Caco-2 (cell line): ENCODE measurements around the gene DNAH8. TPM values are rescaled to one million over a fixed set of nuclear protein-coding genes. Genes with fewer than 3 reads are reported as not detected.

Experiments
- BruUV-seq: library from RNA; stranded (reverse); fragments of 400-500 nt; replicated peaks from 2 replicates; lab custom pipeline; 2021; lab: Mats Ljungman, UMichigan
- CTCF ChIA-PET: fragments of 300-600 bp; sonication (Branson Sonifier 250); formaldehyde crosslinking; loops from one replicate; lab custom pipeline; 2022; ENCODE audit warnings: antibody characterized with exemption; lab: Charles Lee
- POLR2A ChIA-PET: fragments of 300-600 bp; sonication (Branson Sonifier 250); formaldehyde crosslinking; loops from one replicate; lab custom pipeline; 2022; ENCODE audit warnings: antibody characterized with exemption; lab: Charles Lee
- DNase-seq, 2 experiments: peaks; one replicate each; pipeline versions ENCODE4 v3.0.0 to v3.0.0-alpha.2; 2020 to 2022
- H3K27me3 ChIP-seq: replicated peaks from 2 replicates; pipeline ENCODE4 v1.6.0; 2011; ENCODE audit warnings: low read length; ENCODE audit not compliant: control insufficient read depth, insufficient read depth
- H3K36me3 ChIP-seq: 2 replicates; pipeline ENCODE4 v1.5.1; 2011; ENCODE audit warnings: low read length; ENCODE audit not compliant: control insufficient read depth, insufficient read depth
- H3K4me1 ChIP-seq: fragments of 250-450 bp; sonication (Bioruptor Pico); 2 replicates; pipeline ENCODE4 v1.5.1; 2020; ENCODE audit warnings: mild to moderate bottlenecking
- H3K4me3 ChIP-seq: 2 replicates; pipeline ENCODE4 v1.5.1; 2011; ENCODE audit warnings: low read depth, mild to moderate bottlenecking, control low read depth, low read length
- H3K9me3 ChIP-seq: fragments of 250-450 bp; sonication (Bioruptor Pico); 2 replicates; pipeline ENCODE4 v1.5.1; 2020; ENCODE audit warnings: mild to moderate bottlenecking, moderate library complexity
- H3K27ac Mint-ChIP-seq: one replicate; pipeline ENCODE4 v1.8.0; 2022; ENCODE audit warnings: mixed read lengths; ENCODE audit not compliant: unreplicated experiment
- H3K27me3 Mint-ChIP-seq: one replicate; pipeline ENCODE4 v1.8.0; 2022; ENCODE audit warnings: mixed read lengths; ENCODE audit not compliant: insufficient read depth, unreplicated experiment
- H3K36me3 Mint-ChIP-seq: one replicate; pipeline ENCODE4 v1.8.0; 2022; ENCODE audit warnings: mild to moderate bottlenecking, mixed read lengths; ENCODE audit not compliant: insufficient read depth, unreplicated experiment
- H3K4me1 Mint-ChIP-seq: one replicate; pipeline ENCODE4 v1.8.0; 2022; ENCODE audit warnings: low read depth, mixed read lengths; ENCODE audit not compliant: unreplicated experiment
- H3K4me3 Mint-ChIP-seq: one replicate; pipeline ENCODE4 v1.8.0; 2022; ENCODE audit warnings: mild to moderate bottlenecking, moderate library complexity, mixed read lengths; ENCODE audit not compliant: unreplicated experiment
- H3K9me3 Mint-ChIP-seq: one replicate; pipeline ENCODE4 v1.8.0; 2022; ENCODE audit warnings: mixed read lengths; ENCODE audit not compliant: unreplicated experiment
- intact Hi-C: fragments of 100-400 bp; cut with micrococcal nuclease; formaldehyde crosslinking; loops from one replicate; pipeline ENCODE4 v1.10.0; 2022; ENCODE audit not compliant: unreplicated experiment
- total RNA-seq: library from RNA; stranded (reverse); gene quantifications from 2 replicates; pipeline ENCODE4 v1.2.3, GENCODE V29; 2022
- TF ChIP-seq, protein P1 (sequence below), 2 experiments: fragments of 200-600 bp in 1 of 2; IDR thresholded peaks; 1 replicate in 1 of 2; 2 replicates in 1 of 2; pipeline versions ENCODE4 v1.5.1 to v1.8.0; 2011 to 2022; ENCODE audit warnings: antibody characterized with exemption in 1 of 2, control low read depth in 1 of 2, inconsistent platforms in 1 of 2, low read depth in 1 of 2, low read length in 1 of 2, mild to moderate bottlenecking in 1 of 2, moderate library complexity in 1 of 2; ENCODE audit not compliant: insufficient read depth in 1 of 2, severe bottlenecking in 1 of 2, unreplicated experiment in 1 of 2

The DNAH8 gene
- total RNA-seq, 1 experiment from 2014 or later = not detected

GRCh38 chr6:39051399-39052122 is 336.4 kb downstream of the DNAH8 start:
- TF ChIP-seq, protein P1, sequence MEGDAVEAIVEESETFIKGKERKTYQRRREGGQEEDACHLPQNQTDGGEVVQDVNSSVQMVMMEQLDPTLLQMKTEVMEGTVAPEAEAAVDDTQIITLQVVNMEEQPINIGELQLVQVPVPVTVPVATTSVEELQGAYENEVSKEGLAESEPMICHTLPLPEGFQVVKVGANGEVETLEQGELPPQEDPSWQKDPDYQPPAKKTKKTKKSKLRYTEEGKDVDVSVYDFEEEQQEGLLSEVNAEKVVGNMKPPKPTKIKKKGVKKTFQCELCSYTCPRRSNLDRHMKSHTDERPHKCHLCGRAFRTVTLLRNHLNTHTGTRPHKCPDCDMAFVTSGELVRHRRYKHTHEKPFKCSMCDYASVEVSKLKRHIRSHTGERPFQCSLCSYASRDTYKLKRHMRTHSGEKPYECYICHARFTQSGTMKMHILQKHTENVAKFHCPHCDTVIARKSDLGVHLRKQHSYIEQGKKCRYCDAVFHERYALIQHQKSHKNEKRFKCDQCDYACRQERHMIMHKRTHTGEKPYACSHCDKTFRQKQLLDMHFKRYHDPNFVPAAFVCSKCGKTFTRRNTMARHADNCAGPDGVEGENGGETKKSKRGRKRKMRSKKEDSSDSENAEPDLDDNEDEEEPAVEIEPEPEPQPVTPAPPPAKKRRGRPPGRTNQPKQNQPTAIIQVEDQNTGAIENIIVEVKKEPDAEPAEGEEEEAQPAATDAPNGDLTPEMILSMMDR (IDR thresholded peaks at IDR 0.05; ENCODE audit: insufficient read depth in 1 of 2, low read depth in 1 of 2, low read length in 1 of 2, severe bottlenecking in 1 of 2, unreplicated experiment in 1 of 2) = no peak
- no peak for DNase-seq
- H3K27me3 Mint-ChIP-seq = no peaks in the 10 kb centered on the region
- no peaks in the 10 kb centered on the region for H3K9me3 Mint-ChIP-seq
- no peak overlapping the region for H3K4me3 Mint-ChIP-seq
- ChIA-PET CTCF (interaction anchor here (0.7 kb wide), 1 partner anchor 722 kb away, joined by 3 read pairs; no protein-coding TSS in a partner anchor), POLR2A (no interaction called here)
- H3K27ac Mint-ChIP-seq = no peak overlapping the region
- H3K36me3 Mint-ChIP-seq = no peaks in the 10 kb centered on the region
- intact Hi-C loops = no loop called here
- Histone ChIP-seq H3K4me1 (peaks cover 13% of the 10 kb centered on the region), H3K36me3 (no peaks in the 10 kb centered on the region), H3K4me3 (no peak overlapping the region), H3K27me3 (no peaks in the 10 kb centered on the region), H3K9me3 (no peaks in the 10 kb centered on the region)
- H3K4me1 Mint-ChIP-seq = no peaks in the 10 kb centered on the region
- no TSS peak for BruUV-seq

DNA sequence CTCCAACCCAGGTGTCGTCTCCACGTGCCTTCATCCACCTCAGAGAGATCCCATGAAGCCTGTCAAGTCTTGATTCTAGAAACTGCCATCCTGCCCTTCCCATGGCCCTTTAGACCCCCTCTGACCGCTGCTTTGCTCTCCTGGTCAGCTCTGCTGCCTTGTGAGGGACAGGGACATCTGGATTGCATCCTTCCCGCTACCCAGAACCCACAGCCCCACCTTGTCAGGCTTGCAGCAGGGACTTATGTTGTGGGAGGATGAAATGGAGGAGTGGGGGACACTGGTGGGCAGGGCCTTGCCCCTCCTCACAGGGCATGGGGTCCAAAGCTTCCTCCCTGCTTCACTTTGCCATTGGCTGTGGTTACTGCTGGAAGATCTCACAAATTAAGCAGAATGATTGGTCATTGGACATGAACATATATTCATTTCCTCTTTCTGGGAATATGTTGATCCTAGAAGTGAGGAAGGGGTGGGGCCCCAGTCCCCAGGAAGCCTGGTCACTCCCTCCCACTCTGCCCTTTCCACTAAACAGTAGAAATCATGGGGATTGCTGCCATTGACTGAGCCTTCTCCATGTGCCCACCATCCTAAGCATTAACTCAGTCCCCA is 338.0 kb downstream of the DNAH8 start:
- Mint-ChIP-seq H3K9me3 (no peaks in the 10 kb centered on the region), H3K27me3 (no peaks in the 10 kb centered on the region), H3K4me1 (no peaks in the 10 kb centered on the region), H3K36me3 (no peaks in the 10 kb centered on the region), H3K4me3 (no peak overlapping the region), H3K27ac (no peak overlapping the region)
- Histone ChIP-seq H3K27me3 (no peaks in the 10 kb centered on the region), H3K9me3 (no peaks in the 10 kb centered on the region), H3K4me1 (peaks cover 13% of the 10 kb centered on the region), H3K36me3 (no peaks in the 10 kb centered on the region), H3K4me3 (no peak overlapping the region)
- no TSS peak for BruUV-seq
- intact Hi-C loops = no loop called here
- TF ChIP-seq, protein P1 (IDR thresholded peaks at IDR 0.05; ENCODE audit: insufficient read depth in 1 of 2, low read depth in 1 of 2, low read length in 1 of 2, severe bottlenecking in 1 of 2, unreplicated experiment in 1 of 2) = no peak
- ChIA-PET POLR2A (no interaction called here), CTCF (no interaction called here)
- no peak for DNase-seq

DNA sequence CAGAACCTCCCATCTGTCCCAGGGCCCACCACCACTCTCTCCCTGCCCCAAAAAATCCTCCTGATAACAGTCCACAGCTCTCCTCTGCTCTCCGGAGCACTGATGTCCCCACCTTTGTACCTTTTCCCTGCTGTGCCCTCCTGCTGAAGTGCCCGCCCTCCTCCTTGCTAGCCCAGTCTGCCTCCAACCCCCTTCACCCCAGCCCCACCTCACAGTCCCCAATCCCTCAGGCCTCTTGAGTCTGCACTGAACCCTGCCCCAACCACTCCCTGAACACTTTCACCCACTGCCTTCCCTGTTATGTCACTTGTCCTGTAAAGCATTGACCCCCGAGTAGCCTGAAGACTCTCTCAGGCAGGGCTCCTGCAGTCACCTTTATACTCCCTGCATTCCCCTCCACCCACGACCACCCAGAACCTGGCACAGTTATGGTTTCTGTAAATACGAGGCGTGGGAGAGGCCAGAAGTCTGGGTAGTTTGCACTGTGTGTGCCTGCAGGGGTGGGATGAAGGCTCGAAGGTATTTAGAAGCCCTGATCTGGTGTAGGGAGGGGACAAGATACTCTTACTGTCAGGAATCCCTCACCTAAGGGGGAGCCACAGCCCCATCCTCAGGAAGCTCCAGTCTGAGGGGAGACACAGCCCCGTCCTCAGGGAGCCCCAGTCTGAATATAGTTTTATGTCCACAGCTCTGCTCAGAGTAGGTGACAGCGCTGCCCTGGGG is 338.9 kb downstream of the DNAH8 start:
- Histone ChIP-seq H3K4me3 (no peak overlapping the region), H3K4me1 (peaks cover 13% of the 10 kb centered on the region), H3K9me3 (no peaks in the 10 kb centered on the region), H3K27me3 (no peaks in the 10 kb centered on the region), H3K36me3 (no peaks in the 10 kb centered on the region)
- Mint-ChIP-seq H3K27me3 (no peaks in the 10 kb centered on the region), H3K36me3 (no peaks in the 10 kb centered on the region), H3K4me1 (no peaks in the 10 kb centered on the region), H3K4me3 (no peak overlapping the region), H3K27ac (no peak overlapping the region), H3K9me3 (no peaks in the 10 kb centered on the region)
- CTCF ChIA-PET = no interaction called here
- intact Hi-C loops = no loop called here
- no TSS peak for BruUV-seq
- TF ChIP-seq, protein P1 (IDR thresholded peaks at IDR 0.05; ENCODE audit: insufficient read depth in 1 of 2, low read depth in 1 of 2, low read length in 1 of 2, severe bottlenecking in 1 of 2, unreplicated experiment in 1 of 2) = no peak
- DNase-seq = no peak
- POLR2A ChIA-PET = no interaction called here
